Thyroid gland (tissue), 4 donors: ENCODE results near the gene SMYD2.

Experiments used
- CTCF ChIP-seq, 6 experiments: fragments of 200-600 bp in 3 of 6; fragments of 450-650 bp in 3 of 6; sonication (generic) in 3 of 6; IDR thresholded peaks; one replicate each; pipeline ENCODE4 v1.5.1; 2016 to 2019; ENCODE audit warnings: antibody characterized with exemption in 6 of 6, mild to moderate bottlenecking in 2 of 6, inconsistent platforms in 1 of 6, moderate library complexity in 1 of 6
- POLR2A ChIP-seq, 2 donors: fragments of 450-650 bp; IDR thresholded peaks; one replicate each; pipeline ENCODE4 v1.6.1; 2017; ENCODE audit warnings: antibody characterized with exemption in 2 of 2, mild to moderate bottlenecking in 2 of 2, moderate library complexity in 1 of 2

GRCh38 chr1:214259353-214259977 is 21.5 kb upstream of the SMYD2 start:
- TF ChIP-seq CTCF (IDR thresholded peaks at IDR 0.05) = no peak
- TF ChIP-seq POLR2A (IDR thresholded peaks at IDR 0.05) = no peak
